ENCODE results near the gene HDAC1.
"Not testable (repeated sequence)": the region's sequence is repeated elsewhere in the genome, so short reads cannot be mapped to it uniquely, and the experiment has no call there.

The HDAC1 gene

DNA sequence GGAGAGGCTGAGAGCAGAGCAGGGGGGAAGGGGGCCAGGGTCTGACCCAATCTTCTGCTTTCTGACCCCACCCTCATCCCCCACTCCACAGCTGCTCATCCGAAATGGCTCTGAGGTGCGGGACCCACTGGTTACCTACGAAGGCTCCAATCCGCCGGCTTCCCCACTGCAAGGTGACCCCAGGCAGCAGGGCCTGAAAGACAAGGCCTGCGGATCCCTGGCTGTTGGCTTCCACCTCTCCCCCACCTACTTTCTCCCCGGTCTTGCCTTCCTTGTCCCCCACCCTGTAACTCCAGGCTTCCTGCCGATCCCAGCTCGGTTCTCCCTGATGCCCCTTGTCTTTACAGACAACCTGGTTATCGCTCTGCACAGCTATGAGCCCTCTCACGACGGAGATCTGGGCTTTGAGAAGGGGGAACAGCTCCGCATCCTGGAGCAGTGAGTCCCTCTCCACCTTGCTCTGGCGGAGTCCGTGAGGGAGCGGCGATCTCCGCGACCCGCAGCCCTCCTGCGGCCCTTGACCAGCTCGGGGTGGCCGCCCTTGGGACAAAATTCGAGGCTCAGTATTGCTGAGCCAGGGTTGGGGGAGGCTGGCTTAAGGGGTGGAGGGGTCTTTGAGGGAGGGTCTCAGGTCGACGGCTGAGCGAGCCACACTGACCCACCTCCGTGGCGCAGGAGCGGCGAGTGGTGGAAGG, 17.1 kb upstream of the HDAC1 start:
- no peak for DNase-seq

DNA sequence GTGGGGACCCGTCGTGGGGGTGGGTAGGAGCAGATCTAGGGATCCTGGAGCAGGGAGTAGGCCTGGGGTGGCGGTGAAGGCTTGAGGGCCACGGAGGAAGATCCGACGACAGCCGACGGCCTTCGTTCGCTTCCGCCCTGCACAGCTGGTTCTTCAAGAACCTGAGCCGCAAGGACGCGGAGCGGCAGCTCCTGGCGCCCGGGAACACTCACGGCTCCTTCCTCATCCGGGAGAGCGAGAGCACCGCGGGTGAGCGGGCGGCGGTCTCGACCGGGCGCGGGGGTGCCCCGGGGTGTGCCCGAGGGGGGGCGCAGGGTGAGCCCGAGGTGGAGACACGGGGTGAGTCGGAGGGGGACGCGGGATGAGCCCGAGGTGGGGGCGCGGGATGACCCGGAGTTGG, 16.5 kb upstream of the HDAC1 start:
- DNase-seq = no peak

DNA sequence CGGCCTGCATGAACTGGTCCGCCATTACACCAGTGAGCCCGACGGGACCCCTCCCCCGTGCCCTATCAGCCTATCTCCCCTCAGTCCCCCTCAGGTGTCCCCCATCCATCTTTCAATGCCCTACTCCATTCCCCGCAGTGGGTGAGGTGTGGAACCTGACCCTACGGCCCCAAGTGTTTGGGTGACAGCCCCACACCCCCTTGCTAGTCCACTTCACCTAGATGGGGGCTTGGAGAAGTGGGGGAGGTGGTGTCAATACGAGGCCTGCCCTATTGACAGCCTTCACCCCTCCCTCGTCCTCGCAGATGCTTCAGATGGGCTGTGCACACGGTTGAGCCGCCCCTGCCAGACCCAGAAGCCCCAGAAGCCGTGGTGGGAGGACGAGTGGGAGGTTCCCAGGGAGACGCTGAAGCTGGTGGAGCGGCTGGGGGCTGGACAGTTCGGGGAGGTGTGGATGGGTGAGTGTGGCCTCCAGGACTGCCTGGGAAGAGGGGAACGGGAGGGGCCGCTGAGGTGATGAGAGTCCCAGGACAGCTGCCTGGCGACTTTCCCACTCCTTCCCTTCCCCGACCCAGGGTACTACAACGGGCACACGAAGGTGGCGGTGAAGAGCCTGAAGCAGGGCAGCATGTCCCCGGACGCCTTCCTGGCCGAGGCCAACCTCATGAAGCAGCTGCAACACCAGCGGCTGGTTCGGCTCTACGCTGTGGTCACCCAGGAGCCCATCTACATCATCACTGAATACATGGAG, 15.7 kb upstream of the HDAC1 start:
- no peak for DNase-seq

DNA sequence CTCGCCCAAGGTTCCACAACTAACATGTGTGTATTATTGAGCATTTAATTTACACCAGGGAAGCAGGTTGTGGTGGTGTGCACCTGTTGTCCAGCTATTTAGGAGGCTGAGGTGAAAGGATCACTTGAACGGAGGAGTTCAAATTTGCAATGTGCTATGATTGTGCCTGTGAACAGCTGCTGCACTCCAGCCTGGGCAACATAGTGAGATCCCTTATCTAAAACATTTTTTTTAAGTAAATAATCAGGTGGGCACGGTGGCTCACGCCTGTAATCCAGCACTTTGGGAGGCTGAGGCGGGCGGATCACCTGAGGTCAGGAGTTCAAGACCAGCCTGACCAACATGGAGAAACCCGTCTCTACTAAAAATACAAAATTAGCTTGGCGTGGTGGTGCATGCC, 7.1 kb upstream of the HDAC1 start:
- not testable (repeated sequence) for DNase-seq

DNA sequence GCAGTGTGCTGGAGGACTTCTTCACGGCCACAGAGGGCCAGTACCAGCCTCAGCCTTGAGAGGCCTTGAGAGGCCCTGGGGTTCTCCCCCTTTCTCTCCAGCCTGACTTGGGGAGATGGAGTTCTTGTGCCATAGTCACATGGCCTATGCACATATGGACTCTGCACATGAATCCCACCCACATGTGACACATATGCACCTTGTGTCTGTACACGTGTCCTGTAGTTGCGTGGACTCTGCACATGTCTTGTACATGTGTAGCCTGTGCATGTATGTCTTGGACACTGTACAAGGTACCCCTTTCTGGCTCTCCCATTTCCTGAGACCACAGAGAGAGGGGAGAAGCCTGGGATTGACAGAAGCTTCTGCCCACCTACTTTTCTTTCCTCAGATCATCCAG, 6.2 kb upstream of the HDAC1 start:
- no peak for DNase-seq

DNA sequence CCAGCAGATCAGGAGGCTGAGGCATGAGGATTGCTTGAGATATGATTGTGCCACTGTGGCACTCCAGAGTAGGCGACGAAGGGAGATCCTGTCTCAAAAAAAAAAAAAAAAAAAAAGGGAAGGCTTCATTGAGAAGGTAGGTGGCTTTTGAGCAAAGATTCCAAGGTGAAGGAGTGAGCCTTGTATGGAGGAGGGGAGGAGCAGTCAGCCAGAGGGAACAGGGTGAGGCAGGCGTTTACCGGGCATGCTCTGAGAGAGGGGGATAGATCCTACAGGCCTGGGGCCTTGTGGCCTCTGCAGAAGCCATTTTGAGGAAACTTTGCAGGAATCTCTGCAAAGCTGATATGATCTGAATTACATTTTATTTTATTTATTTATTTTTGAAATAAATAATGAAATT, 5.1 kb upstream of the HDAC1 start:
- no peak for DNase-seq

DNA sequence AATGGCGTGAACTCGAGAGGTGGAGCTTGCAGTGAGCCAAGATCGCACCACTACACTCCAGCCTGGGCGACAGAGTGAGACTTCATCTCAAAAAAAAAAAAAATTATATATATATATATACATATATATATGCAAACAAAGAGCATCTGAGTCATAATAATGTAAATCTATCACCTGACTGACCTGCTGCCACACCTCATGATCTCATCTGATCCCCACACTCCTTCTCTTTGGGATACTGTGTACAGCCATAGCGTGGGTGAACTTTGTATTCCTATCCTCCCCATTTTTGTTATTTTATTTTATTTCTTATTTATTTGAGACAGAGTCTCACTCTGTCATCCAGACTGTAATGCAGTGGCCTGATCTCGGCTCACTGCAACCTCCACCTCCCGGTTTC, 2.6 kb upstream of the HDAC1 start:
- DNase-seq = no peak

DNA sequence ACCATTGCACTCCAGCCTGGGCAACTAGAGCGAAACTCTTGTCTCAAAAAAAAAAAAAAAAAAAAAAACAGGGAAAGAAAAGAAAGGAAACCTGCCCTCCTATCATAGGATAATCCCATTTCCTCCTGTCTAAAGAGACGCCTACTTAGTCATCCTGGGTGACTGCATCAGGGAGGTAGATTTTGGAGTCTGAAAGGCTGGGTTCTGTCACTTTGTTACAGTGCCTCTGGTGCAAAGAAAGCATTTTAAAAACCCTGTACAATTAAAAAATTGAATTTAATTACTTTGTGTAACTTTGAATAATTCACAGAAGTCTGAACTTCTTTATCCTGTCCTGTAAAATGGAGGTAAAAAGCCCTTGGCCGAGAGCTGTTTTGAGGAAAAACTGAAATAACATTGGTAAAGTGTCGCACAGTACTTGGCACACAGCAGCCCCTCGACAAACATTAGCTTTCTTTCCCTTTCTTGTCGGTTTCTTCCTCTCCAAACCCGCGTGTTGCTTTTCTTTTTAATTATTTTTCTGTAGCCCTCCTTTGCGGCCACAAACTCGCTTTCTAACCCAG, 657 bp upstream of the HDAC1 start:
- no peak for DNase-seq

DNA sequence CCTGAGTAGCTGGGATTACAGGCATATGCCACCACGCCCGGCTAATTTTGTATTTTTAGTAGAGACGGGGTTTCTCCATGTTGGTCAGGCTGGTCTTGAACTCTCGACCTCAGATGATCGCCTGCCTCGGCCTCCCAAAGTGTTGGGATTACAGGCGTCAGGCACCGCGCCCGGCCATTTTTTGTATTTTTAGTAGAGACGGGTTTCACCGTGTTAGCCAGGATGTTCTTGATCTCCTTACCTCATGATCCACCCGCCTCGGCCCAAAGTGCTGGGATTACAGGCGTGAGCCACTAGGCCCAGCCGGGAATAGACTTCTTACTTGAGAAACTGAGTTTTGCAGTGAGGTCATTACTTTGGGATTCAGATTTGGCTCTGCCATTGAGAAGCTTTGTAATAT, 6.3 kb downstream of the HDAC1 start:
- not testable (repeated sequence) for DNase-seq

DNA sequence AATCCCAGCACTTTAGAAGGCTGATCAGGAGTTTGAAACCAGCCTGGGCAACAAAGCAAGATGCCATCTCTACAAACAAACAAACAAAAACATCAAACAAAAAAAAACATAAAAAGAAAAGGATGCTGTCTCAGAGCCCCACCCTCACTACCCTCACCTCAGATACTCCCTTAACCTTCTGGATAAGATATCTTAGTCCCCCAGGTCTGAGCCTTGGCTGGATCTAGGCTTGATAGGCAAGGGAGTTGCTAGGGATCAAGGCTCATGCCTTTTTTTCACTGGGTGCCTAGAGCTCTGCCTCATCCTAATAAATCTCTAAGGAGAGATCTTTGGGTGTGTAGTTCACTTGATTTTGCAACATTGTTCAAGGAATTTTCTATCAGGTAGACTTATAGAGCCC, 7.4 kb downstream of the HDAC1 start:
- no peak for DNase-seq

DNA sequence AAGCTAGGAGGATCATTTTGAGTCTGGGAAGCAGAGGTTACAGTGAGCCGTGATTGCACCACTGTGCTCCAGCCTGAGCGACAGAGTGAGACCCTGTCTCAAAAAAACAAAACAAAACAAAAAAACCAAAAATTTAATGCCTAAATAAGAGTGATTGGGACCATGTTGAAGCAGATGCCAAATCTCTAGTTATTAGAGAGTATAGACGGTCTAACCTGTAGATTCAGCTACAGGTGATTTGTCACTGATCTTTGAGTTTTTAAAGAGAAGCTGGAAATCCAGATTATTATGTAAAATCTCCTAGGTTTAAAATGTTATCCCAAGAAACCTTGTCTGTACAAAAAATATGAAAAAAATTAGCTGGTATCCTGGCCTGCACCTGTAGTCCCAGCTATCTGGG, 11.5 kb downstream of the HDAC1 start:
- DNase-seq = no peak

DNA sequence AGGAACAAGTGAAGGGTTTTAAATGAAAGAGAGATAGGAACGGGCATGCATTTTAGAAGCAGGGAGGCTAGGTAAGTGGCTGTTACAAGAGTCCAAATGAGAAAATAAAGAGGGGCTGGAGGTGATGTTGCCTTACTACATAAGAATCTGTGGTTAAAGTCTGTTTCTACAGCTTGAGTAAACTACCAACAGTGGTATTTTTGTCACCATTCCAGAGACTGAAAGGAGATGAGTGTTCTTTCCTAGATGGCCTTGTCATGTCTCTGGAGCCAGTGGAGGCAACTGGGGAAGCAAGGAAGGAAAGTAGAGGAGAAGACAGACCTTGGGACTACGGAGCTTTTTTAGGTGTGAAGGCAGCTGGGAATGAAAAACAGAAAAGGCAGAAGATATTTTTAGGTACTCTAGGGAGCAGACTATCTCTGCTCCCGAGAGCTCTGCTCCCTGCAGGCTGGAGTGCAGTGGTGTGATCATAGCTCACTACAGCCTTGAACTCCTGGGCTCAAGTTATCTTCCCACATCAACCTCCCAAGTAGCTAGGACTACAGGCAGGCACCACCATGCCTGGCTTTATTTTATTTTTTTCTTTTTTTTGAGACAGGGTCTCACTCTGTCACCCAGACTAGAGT, 12.2 kb downstream of the HDAC1 start:
- no peak for DNase-seq

DNA sequence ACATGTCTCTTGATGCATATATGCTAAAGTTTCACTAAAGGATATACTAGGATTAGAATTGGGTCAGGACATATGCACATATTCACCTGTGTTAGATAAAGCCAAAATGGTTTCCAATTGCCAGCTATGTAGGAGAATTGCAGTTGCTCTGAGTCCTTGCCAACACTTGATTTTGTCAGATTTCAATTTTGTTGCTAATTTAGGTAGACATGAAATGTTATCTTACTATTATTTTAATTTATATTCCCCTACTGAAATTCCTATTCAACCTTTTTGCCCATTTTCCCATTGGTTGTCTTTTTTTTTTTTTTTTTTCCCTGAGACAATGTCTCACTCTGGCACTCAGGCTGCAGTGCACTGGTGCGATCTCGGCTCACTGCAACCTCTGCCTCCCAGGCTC, 13.4 kb downstream of the HDAC1 start:
- DNase-seq = no peak

DNA sequence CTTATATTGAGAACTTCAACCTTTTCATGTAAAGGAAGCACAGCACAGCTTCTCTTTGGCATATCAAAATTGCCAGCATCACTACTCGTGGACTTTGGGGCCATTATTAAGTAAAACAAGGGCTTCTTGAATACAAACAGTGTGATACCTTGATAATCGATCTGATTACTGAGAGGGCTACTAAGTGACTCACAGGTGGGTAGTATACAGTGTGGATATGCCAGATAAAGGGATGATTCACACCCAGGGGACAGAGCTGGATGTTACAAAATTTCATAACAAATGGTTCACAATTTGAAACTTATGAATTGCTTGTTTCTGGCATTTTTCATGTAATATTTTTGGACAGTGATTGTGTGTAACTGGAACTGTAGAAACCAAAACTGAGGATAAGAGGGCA, 15.4 kb downstream of the HDAC1 start:
- DNase-seq = no peak

DNA sequence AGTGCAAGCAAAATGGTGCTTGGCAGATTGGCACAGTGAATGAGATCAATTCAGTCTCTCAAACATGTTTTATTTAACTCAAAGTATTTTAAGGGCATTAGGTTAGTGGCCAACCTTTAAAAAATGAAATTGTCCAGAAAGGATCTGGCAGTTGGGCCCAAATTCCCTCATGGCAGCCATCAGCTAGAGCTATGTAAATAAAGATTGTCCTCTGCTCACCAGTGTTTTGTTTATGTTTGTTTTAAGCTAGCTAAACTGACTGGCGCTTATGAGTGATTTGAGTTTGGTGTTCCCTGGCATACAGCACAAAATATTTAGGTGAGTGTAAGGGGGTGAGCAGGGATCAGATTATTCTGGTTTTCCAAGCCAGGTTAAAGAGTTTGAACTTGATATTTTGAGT, 18.1 kb downstream of the HDAC1 start:
- no peak for DNase-seq

DNA sequence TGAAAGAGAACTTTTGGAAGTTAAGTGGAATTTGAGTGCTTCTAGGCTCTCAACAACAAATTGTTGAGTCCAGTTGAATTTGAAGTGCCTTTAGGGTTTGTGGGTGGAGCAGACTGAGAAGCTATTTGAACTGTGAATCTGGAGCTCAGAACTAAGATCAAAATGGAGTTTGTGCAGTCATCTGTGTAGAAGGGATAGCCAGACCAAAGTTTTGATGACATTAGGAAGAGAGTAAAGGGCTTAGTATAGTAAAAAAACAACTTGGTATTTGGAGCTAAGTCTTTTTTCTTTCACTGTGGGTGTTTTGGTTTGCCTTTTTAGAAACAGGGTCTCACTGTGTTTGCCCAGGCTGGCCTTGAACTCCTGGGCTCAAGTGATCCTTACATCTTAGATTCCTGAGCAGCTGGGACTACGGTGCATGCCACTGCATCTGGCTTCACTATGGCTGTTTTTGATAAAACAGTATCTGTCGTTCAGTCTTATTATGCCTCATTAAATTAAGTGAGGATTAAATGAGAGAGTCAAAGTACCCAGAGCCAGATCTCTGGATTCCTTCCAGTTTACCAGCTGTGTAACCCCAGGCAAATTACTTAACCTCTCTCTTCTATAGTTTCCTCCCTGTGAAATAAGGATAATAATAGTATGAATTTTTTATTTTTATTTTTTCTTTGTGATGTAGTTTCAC, 20.0 kb downstream of the HDAC1 start:
- DNase-seq = no peak

DNA sequence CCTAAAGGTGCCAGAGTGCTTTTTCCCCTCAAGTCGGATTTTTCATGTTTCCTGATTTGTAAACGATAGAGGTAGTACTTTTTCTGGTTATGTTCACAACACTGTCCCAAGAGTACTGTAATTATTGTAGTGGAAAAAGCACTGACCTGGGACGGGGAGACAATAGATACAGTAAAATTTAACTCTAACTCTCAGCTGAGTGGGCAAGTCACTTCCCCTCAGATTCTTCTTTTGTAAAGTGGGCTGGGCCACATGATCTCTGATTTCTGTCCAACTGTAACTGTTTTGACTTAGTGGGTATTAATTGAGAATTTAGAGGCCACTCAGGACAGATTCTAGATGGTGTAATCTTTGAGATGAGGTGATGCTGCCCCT, 25.0 kb downstream of the HDAC1 start:
- no peak for DNase-seq

DNA sequence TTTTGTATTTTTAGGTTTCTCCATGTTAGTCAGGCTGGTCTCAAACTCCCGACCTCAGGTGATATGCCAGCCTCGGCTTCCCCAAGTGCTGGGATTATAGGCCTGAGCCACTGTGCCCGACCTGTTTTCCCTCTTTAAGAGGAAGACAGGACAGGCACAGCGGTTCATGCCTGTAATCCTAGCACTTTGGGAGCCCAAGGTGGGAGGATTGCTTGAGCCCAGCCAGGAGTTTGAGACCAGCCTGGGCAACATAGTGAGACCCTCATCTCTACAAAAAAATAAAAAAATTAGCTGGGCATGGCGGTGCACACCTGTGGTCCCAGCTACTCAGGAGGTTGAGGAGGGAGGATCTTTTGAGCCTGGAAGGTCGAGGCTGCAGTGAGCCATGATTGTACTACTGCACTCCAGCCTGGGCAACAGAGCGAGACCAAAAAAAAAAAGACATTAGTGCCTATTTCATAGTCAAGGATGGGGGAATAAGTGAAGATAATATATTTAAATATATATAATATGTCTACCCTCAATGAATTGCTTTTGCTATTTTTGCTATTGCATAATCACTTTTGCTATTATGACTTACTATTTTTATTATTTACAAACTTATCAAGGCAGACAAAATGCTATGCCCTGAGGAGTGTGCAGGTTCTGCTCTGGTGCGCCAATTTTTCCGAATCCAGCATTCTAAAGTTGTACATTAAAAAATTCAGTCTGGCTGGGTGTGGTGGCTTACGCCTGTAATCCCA, 26.4 kb downstream of the HDAC1 start:
- no peak for DNase-seq

DNA sequence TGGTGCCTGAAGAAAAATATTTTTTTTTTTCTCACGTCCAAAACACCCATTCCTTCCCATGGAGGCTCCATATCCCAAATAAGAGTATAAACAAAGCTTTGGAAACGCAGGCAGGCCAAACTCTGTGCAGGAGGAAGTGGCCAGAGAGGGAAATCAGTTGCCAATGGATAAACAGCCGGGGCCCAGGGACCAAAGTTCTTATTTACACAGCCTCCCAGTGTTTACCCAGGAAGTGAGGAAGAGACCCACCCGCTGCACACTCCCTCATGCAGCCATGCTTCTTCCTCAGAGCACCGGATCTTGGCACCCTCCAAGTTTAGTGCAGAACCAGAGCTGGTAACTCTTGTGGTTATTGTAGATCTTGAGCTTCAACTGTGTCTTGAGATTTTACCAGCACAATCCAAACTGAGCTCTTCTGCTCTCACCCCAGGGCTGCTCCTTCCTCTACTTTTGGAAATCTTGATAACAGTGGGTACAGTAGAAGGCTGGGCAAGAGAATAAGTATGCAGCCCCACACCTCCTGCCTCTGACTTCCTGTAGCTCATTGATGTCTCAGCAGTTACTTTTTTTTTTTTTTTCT, 29.9 kb downstream of the HDAC1 start:
- DNase-seq = no peak

DNA sequence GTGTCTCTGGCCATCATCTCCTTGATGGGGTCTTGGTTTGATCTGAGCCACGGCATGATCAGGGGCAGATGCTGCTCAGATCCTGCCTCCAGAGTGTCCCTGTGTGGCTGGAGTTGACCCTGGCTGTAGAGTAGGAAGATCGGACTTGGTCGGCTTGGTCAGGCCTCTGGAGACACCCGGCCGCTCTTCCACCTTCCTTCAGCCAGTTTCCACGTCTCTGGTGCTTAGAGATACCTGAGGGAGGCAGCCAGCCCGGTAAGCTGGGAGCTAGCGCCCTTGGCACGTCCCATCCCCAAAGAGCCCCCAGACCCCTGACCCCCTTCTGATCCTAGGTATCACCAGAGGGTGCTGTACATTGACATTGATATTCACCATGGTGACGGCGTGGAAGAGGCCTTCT, 35.3 kb downstream of the HDAC1 start:
- DNase-seq = no peak

DNA sequence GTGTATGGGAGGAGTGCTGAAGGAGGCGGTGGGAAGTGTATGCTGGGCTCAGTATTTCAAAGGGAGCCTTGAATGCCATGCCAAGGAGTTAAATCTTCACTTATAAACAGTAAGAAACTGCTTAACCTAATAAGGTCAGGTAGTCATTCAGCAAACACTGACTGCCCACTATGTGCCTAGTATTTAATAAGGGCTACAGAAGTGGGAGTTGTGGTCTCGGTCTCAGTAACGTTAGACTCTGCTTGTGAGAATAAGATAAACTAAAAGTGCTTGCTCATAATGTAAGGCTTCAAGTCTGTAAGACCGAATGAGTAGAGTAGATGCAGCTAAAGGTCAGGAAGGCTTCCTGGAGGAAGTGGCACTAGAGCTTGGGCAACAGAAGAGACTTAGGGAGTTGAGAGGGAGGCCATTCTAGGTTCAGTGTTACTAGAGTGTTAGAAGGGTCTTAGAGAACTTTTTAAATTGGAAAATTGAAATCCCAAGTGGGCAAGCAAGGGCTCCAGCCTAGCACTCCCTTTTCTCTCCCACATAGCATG, 38.1 kb downstream of the HDAC1 start:
- no peak for DNase-seq

DNA sequence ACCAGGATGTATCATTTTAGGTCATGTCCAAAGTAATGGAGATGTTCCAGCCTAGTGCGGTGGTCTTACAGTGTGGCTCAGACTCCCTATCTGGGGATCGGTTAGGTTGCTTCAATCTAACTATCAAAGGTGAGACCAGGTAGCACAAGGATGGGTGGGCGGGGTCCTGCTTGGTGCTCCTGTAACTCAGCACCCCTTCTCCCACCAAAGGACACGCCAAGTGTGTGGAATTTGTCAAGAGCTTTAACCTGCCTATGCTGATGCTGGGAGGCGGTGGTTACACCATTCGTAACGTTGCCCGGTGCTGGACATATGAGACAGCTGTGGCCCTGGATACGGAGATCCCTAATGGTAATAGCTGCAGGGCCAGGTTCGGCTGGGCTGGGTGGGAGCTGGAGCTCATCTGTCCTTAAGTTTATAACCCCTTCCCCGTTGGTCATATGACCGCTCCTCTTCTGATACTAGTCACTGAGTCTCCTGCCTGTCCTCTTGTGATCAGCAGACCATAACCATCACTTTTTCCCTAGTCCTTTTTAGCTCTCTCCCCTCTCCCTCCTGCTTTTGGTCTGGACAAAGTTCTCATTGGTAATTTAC, 38.8 kb downstream of the HDAC1 start:
- no peak for DNase-seq
